ENCODE measurements around the gene VAV2.

DNA sequence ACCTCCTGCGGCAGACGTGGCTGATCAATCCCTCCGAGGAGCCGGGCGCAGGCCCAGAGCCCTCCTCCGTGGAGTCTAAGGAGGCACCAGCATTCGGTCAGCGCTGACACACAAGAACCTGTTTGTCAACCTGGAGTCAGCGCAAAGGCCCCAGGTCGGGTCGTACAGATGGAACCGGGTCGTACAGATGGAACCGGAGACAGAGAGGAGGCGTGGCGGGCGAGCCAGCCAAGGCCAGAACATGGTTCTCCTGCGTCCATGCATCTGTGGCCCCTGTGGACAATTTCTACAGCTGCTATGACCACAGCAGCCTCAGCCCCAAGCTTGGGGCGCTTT, 128.9 kb downstream of the VAV2 start:
- TF ChIP-seq, protein P1, sequence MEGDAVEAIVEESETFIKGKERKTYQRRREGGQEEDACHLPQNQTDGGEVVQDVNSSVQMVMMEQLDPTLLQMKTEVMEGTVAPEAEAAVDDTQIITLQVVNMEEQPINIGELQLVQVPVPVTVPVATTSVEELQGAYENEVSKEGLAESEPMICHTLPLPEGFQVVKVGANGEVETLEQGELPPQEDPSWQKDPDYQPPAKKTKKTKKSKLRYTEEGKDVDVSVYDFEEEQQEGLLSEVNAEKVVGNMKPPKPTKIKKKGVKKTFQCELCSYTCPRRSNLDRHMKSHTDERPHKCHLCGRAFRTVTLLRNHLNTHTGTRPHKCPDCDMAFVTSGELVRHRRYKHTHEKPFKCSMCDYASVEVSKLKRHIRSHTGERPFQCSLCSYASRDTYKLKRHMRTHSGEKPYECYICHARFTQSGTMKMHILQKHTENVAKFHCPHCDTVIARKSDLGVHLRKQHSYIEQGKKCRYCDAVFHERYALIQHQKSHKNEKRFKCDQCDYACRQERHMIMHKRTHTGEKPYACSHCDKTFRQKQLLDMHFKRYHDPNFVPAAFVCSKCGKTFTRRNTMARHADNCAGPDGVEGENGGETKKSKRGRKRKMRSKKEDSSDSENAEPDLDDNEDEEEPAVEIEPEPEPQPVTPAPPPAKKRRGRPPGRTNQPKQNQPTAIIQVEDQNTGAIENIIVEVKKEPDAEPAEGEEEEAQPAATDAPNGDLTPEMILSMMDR (IDR thresholded peaks at IDR 0.05): no peak
- no peak for TF ChIP-seq POLR2A (IDR thresholded peaks at IDR 0.05)
- TF ChIP-seq EP300 (IDR thresholded peaks at IDR 0.05): no peak

All from tibial nerve (tissue), 4 donors.